HepG2 (cell line): ENCODE results near the gene PLD6. TPM values are rescaled to one million over a fixed set of nuclear protein-coding genes. Genes with fewer than 3 reads are reported as not detected.

ENCODE experiments used
- ATAC-seq: fragments of 200-7000 bp; cut with Tn5 transposase; 3 replicates; pipeline ENCODE4 v1.9.1; 2020; ENCODE audit warnings: mild to moderate bottlenecking, moderate library complexity
- BruUV-seq: library from RNA; stranded (reverse); fragments of 400-500 nt; replicated peaks from 2 replicates; lab custom pipeline; 2021; lab: Mats Ljungman, UMichigan
- CTCF ChIA-PET: fragments of 300-600 bp; formaldehyde crosslinking; extraction: SDS; loops from one replicate; lab custom pipeline; 2021; ENCODE audit warnings: low total read pairs, inconsistent platforms, low intra/inter-chr PET ratio; lab: Yijun Ruan, JAX
- POLR2A ChIA-PET: fragments of 350-600 bp; sonication (Branson Sonifier 250); formaldehyde crosslinking; loops from one replicate; lab custom pipeline; 2020; ENCODE audit warnings: antibody characterized with exemption, inconsistent platforms; lab: Yijun Ruan, JAX
- DNase-seq: peaks from one replicate; pipeline ENCODE4 v3.0.0-alpha.2; 2015; ENCODE audit warnings: low spot score
- FAIRE-seq: peaks from 3 replicates; lab custom pipeline; 2011; peaks lifted over from hg19 to GRCh38; lab: Jason Lieb, UNC
- H2AFZ ChIP-seq: one replicate; pipeline ENCODE4 v1.6.1; 2011; ENCODE audit warnings: low read length, inconsistent platforms
- H3K27ac ChIP-seq: fragments of 300-600 bp; 3 replicates; pipeline ENCODE4 v1.8.0; 2011; ENCODE audit warnings: mixed run types, mild to moderate bottlenecking, mixed read lengths, low read length, inconsistent platforms; ENCODE audit not compliant: insufficient read depth; ENCODE audit errors: extremely low read length
- H3K27me3 ChIP-seq, 2 experiments: fragments of 200-600 bp in 1 of 2; 2 replicates in 1 of 2; 3 replicates in 1 of 2; pipeline versions ENCODE4 v1.6.0 to v1.8.0; 2011; ENCODE audit warnings: low read length in 2 of 2, mild to moderate bottlenecking in 2 of 2, moderate library complexity in 2 of 2, inconsistent platforms in 1 of 2; ENCODE audit not compliant: insufficient read depth in 2 of 2, control insufficient read depth in 1 of 2
- H3K36me3 ChIP-seq, 2 experiments: fragments of 200-600 bp in 1 of 2; replicated peaks in 1 of 2; 2 replicates in 1 of 2; 3 replicates in 1 of 2; pipeline versions ENCODE4 v1.5.1 to v1.8.0; 2011; ENCODE audit warnings: low read length in 2 of 2, inconsistent platforms in 1 of 2; ENCODE audit not compliant: insufficient read depth in 2 of 2, control insufficient read depth in 1 of 2
- H3K4me1 ChIP-seq: 2 replicates; pipeline ENCODE4 v1.5.1; 2012; ENCODE audit warnings: low read length, inconsistent platforms; ENCODE audit not compliant: insufficient read depth
- H3K4me2 ChIP-seq: 2 replicates; pipeline ENCODE4 v1.6.0; 2011; ENCODE audit warnings: low read depth, low read length, inconsistent platforms
- H3K4me3 ChIP-seq, 3 experiments: fragments of 200-600 bp in 1 of 3; sonication (generic), shearing (Covaris generic) in 1 of 3; replicated peaks in 1 of 3; 2 replicates each; pipeline ENCODE4 v1.5.1; 2011 to 2016; ENCODE audit warnings: low read length in 3 of 3, inconsistent platforms in 2 of 3, low read depth in 2 of 3, mild to moderate bottlenecking in 2 of 3, control low read depth in 1 of 3, mixed read lengths in 1 of 3; ENCODE audit not compliant: insufficient read depth in 1 of 3
- H3K79me2 ChIP-seq: one replicate; pipeline ENCODE4 v1.6.1; 2011; ENCODE audit warnings: low read length, inconsistent platforms; ENCODE audit not compliant: insufficient read depth
- H3K9ac ChIP-seq: 2 replicates; pipeline ENCODE4 v1.6.0; 2011; ENCODE audit warnings: mild to moderate bottlenecking, low read depth, low read length, inconsistent platforms; ENCODE audit not compliant: insufficient read depth
- H3K9me3 ChIP-seq: 2 replicates; pipeline ENCODE4 v1.5.1; 2012; ENCODE audit warnings: mild to moderate bottlenecking, low read length
- H4K20me1 ChIP-seq: 2 replicates; pipeline ENCODE4 v1.6.0; 2011; ENCODE audit warnings: inconsistent platforms, mild to moderate bottlenecking, low read length, moderate library complexity; ENCODE audit not compliant: insufficient read depth
- BCLAF1 ChIP-seq: fragments of 450-650 bp; IDR thresholded peaks from 2 replicates; pipeline ENCODE4 v1.6.1; 2017; ENCODE audit warnings: mild to moderate bottlenecking
- ZHX1 ChIP-seq: sonication (generic); formaldehyde crosslinking; IDR thresholded peaks from 2 replicates; pipeline ENCODE4 v1.8.1; 2022; ENCODE audit warnings: low read depth, mild to moderate bottlenecking, missing genetic modification reagents
- WGBS: methylation state at CpG from one replicate; pipeline ENCODE4 v1.1.6; 2017; ENCODE audit warnings: low lambda C conversion rate; 5-methylcytosine and 5-hydroxymethylcytosine counted together
- in situ Hi-C: cut with HindIII; loops from 2 replicates; pipeline ENCODE4 v1.10.0; 2017; ENCODE audit warnings: low pct_unique_long_range_greater_than_20kb; ENCODE audit not compliant: extremely low pct_ligation_motif_present
- intact Hi-C: fragments of 100-400 bp; cut with micrococcal nuclease; formaldehyde crosslinking; loops from one replicate; pipeline ENCODE4 v1.10.0; 2022; ENCODE audit not compliant: unreplicated experiment
- polyA plus RNA-seq, 8 experiments: library from polyadenylated mRNA; depleted of rRNA in 3 of 8; stranded (reverse) in 7 of 8; unstranded in 1 of 8; fragments of >200 nt; fragmentation: Illumina TruSeq in 4 of 8; extraction: Trizol in 4 of 8; gene quantifications; 2 replicates each; pipeline versions ENCODE4 v1.2.1 to v1.2.3, GENCODE V29; 2011 to 2016; ENCODE audit warnings: low read depth in 4 of 8, missing spikeins in 1 of 8, mixed read lengths in 1 of 8; ENCODE audit not compliant: insufficient read depth in 1 of 8
- total RNA-seq, 5 experiments: library from RNA; depleted of rRNA; stranded (reverse); fragments of >200 nt; fragmentation: Illumina TruSeq; extraction: Trizol; gene quantifications; 2 replicates each; pipeline ENCODE4 v1.2.3, GENCODE V29; 2016; ENCODE audit warnings: low read depth in 1 of 5

Gene PLD6
- total and polyA plus RNA-seq, 2 of the 13 experiments (the other 11 are each of a cell fraction or from before 2014, with no cell fraction given): 5.2 to 11.4 TPM

- intact Hi-C loops (no loop called here), in situ Hi-C loops (no loop called here)
- no peak for FAIRE-seq
- Histone ChIP-seq H4K20me1 (no peaks in the 10 kb centered on the region), H3K27ac (no peak overlapping the region), H3K27me3 (no peaks in the 10 kb centered on the region), H3K79me2 (no peaks in the 10 kb centered on the region), H3K4me2 (no peak overlapping the region), H2AFZ (no peak overlapping the region), H3K9ac (no peak overlapping the region), H3K4me1 (no peaks in the 10 kb centered on the region), H3K9me3 (no peaks in the 10 kb centered on the region), H3K36me3 (peaks cover 13 to 50% of the 10 kb centered on the region in 2 experiments; a peak in 4 of 5 replicates), H3K4me3 (no peak overlapping the region)
- WGBS: 98% methylated on average over 6 of the region's 10 CpGs
- ATAC-seq: no peak
- BruUV-seq: no TSS peak
- CTCF ChIA-PET: no interaction called here
- POLR2A ChIA-PET: no interaction called here
- no peak for DNase-seq
- TF ChIP-seq ZHX1 (no peak), BCLAF1 (no peak)
Measured at GRCh38 chr17:17167356-17167755, 38.8 kb downstream of the PLD6 start.
